DMS79 (cell line): ENCODE measurements around the gene NR3C1.

Source experiments
- DNase-seq: peaks from one replicate; lab custom pipeline; 2025; lab: John Stamatoyannopoulos, UW

NR3C1 gene

DNA sequence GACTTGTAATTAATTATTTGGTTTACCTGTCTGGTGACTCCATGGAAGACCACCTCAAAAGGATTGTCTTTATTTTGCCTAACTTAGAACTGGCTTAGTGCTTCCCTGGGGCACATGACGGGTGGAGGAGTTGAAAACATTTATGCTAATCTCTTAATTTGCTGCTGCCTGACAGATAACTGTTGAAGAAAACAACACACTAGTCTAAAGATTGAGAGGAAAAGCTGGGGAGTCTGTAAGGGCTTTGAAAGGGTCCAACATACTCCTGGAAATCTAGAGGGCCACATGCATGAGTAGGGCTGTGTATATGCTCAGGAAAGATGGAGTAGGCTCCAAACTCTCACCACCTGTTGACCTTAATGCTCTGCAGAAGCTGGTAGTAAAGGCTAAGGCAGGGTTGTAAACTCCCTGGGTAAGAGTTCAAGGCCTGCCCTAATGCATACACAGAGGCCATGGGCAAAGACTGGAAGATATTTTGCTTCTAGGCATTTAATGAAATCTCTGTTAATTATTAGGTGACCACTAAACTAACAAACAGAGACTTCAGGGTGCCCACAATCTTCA, 40.7 kb downstream of the NR3C1 start:
- DNase-seq, result no peak

DNA sequence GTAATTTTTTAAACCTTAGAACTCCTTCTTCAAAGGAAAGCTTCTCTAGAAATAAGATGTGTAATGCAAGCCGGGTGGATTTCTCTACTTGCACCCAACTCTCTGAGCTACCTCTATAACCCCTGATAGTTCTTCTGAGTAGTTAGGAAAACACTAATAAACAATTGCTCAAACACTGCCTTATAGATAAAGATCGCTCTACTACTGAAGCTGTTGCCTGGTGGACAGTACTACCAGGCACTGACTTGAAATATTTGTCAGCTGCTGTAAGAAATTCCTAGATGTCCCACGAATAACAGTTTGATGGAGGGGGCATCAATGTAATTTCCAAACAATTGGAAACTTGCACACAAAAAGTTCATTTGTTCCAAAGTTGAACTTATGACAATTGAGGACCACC, 42.0 kb downstream of the NR3C1 start:
- DNase-seq, result no peak

DNA sequence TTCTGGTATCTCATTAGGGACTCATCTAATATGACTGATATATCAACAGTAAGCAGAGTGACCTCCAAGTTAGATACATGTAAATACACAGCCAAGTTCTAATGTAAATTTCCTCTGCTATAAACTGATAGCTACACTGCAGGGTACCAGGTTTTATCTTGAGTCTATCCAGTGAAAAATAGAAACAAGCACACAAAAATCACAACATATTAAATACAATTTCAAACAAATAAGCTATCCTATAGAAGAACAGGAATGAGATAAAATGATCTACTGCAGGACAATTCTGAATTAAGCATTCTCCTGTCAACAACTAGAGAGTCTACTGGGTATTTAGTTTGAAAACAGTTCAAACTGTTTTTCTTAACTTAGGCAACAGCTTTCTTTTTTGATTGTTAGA, 42.7 kb downstream of the NR3C1 start:
- DNase-seq, result no peak

DNA sequence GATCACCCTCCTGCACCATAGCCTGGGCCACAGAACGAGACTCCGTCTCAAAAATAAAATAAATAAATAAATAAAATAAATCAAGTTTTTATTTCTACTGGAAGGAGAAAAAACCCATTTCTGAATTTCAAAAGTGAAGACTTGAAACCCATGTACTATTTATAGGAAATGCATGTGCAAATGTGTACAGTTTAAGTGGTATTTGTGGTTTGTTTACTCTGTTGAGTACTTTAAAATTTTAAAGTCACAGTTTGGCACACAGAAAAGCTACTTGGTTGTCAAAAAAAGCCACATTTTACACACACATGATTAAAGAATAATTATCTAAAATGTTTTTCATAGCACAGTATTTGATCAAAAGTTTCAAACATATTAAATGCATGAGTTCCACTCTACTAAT, 43.6 kb downstream of the NR3C1 start:
- no peak for DNase-seq

DNA sequence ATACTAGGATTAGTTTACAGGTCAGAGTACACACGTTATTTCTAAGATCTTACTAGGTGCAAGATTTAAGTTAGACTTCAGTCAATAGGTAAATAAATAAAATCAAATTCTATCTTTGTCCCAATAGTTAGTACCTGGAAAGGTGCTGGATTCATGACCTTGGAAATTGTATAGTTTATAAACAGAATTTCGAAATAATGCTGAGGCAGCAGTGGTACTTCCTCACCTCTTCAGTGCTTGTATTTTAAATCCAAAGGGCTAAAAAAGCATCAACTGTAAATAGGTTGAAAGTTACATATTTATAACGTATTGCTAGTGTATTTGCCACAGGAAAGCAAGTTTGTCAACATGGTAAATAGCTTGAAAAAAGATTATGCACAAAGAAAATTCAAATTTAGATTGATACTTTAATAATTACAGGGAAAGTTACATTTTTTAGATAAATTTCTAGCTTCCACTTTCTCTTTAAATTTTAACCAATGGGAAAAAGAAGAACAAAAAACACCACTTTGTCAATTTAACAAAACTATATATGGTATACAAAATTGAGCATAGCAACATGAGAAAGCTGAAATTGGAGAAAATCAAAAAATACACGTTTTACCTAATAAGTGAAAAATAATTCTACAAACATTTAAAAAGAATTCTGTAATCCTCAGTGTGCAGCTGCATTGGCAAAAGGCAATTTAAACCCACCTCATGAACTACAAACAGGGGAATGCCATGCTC, 46.5 kb downstream of the NR3C1 start:
- no peak for DNase-seq

DNA sequence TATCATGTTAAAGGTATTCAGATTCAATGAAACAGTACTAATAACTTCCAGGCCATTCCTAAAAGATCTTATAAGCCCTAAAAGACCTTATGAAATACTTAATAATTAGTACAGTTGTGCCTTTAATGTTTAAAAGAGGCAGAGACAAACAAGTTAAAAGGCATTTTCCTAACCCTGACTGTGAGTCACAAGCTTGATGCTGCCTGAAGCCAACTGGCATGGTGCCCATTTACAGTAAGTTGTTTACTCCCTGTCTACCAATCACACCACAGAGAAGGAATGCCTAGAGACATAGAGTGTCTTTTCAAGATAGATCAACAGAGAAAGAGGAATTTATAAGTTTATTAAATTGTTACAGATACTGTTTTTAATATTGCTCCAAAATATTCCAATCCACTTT, 47.8 kb downstream of the NR3C1 start:
- peak; percentile 43 for DNase-seq

DNA sequence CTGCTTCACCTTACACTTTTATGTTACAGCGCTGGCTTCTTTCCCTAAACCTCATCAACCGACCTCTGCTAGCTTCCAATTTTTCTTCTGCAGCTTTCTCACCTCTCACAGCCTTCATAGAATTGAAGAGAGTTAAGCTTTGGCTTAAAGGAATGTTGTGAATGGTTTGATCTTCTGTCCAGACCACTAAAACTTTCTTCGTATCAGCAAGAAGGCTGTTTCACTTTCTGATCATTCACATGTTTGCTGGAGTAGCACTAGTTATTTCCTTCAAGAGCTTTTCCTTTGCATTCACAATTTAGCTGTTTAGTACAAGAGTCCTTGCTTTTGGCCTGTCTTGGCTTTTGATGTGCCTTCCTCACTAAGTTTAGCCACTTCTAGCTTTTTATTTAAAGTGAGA, 49.5 kb downstream of the NR3C1 start:
- DNase-seq, result no peak

DNA sequence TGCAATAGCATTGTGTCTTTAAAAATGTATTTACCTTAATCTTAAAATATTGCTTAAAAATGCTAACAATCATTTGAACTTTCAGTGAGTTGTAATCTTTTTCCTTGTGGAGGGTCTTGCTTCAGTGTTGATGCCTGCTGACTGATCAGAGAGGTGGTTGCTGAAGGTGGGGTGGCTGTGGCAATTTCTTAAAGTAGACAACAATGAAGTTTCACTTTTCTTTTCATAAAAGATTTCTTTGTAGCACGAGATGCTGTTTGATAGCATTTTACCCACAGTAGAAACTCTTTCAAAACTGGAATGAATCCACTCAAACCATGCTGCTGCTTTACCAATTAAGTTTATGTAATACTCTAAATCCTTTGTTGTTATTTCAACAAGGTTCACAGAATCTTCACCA, 50.8 kb downstream of the NR3C1 start:
- no peak for DNase-seq

DNA sequence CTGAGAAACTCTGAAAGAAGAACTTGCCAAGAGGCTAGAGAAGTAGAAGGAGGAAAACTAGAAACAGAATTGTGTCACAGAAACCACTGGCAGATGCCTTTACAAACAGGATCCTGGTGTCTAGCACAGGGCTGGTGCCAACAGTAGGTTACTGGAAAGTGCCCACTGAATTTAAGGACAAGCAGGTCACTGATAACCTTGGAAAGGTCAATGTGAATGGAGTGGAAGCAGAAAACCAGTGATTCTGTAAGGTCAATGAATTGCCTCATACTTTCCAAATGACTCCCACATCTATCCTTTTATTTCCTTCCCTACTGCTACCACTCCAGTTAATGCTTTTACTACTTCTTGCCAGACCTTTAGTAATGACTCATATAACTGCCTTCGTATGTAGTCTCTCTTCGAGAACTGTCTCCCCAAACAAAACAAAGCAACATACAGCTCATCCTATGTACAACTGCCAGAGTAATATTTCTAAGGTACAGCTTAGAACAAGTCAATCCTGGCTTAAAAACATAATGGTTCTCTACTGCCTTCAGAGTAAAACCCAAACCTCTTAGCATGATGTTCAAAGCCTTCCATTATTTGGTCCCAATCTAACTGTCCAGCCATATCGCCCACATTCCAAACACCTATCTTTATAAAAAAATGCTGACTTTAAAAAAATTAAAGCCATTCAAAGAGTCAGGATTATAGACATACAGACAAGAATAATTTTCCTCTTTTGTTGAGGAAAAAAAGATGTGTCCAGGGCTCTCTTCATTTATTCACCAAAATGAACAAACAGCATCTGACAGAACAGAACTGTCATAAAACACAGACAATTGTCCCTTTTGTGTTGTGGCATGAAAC, 52.5 kb downstream of the NR3C1 start:
- DNase-seq, result no peak

DNA sequence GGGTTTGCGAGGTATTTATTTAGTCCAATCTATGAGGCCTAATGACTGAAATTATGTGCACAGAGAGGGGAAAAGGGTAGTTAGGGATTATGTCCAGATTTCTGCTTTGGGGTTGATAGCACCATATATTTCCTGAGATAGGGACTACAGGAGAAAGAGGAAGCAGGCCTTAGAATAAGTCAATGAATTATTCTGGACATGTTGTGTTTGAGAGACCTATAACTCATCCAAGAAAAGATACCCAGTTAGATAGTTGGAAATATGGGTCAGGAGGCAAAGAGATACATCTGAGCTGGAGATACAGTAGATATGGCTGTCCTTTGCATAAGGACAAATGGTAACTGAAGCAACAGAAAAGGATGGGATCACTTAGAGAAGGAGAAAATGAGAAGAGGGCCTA, 53.1 kb downstream of the NR3C1 start:
- no peak for DNase-seq

DNA sequence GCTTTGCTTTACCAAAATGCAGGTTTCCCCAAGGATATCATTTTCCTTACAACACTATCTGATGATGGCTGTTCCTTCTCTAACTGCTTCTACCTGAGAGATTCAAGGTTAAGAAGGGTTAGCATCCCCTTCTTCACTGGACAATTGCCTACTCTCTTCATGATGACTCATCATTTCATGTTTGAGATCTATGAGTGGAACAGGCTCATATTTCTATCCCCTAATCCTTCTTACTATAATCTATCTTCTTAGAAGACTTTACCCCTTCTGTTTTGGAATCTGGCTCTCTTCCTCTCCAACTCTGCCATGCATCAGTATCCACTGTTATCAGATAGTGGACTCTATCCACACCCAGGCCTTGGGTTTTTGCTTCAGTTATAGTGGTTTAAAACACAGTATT, 54.3 kb downstream of the NR3C1 start:
- no peak for DNase-seq

DNA sequence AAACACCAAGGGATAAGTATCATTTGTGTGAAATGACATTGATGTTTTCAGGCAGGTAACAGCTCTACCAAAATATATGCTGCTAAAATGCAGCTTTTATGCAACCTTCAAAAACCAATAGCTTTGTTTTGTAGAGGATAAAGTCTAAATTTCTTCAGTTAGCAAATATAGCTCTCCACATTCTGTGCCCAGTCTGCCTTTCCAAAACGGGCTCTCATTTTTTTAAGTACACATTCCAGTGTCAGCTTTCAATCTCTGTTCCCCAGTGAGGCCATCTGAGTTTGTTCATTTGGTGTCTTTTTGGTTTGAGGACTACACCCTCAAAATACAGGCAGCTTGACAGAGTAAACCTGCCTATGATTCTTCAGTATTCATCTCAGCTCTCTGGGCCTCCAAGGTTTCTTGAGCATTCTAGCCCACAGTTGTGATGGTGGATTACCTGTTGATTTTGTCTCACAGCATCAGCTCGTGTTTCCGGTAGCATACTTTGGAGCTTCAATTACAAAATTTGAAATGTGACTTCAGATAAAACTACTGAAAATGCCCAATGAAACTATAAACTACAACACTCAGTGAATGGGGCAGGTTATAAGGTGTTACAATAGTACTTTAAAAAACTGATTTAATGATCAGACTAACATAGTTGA, 55.7 kb downstream of the NR3C1 start:
- no peak for DNase-seq

DNA sequence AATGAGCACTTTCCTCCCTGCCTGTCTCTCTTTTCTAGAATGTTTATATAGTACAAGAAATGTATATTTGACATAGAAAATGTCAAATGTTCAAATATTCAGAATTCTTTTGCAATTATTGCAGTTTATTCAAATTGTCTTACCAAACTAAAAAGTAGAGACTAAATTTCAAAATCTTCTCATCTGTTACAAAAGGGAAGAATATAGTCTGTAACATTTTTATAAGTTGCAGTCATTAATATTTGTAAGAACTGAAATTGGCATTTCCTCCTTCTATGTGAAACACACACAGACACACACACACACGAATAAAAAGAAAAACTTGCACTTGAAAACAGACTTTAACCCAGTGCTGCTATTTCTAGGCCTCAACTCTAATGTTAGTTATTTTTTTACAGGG, 56.4 kb downstream of the NR3C1 start:
- no peak for DNase-seq

DNA sequence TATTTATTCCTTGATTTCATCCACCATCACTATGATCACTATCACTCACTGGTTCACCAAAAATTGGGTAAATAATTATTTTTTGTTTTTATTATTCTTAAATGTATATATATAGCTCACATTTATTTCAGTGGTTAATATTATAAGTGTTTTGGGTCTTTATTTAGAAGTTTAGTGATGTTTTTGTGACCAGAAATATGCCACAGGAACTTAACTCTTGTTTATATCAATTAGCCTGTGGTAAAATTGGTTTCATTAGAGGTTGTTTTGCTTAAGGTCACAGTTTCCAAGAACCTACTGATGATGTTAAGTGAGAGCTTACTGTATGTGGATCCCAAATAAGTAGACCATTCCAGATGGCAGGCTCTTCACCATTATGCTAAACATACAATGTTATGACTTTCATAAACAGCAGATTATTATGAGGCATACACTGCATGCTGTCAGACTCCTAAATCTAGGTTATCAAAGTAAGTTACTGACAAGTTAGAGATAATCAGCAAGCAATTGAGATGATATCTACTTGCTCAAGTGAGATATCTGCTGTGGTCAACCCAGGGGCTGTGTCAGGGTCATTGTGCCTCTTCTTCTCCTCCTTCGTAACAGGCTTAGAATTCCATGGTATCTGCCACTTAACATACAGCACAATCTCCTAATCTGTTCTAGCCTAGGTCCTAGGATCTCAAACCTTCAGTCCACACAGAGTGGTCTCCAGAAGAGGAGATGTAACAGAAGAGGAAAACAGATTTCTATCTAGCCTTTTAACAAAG, 57.6 kb downstream of the NR3C1 start:
- no peak for DNase-seq

DNA sequence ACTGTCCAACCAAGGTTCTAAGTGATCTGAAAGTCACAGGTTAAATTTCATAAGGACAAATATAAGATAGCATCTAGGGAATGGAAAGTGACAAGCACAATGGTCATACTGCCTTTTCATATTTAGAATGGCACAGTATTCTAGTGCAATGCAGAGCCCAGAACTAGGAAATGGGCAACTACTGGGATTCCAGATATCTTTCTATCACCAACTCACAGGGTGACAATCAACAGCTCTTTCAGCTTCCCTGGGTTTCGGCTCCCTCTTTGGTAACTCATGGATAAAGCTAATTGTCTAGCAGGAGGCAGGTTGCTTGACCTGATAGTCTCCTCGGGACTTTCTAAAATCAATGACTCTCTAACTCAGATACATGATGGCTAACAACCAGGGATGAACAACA, 60.4 kb downstream of the NR3C1 start:
- no peak for DNase-seq

DNA sequence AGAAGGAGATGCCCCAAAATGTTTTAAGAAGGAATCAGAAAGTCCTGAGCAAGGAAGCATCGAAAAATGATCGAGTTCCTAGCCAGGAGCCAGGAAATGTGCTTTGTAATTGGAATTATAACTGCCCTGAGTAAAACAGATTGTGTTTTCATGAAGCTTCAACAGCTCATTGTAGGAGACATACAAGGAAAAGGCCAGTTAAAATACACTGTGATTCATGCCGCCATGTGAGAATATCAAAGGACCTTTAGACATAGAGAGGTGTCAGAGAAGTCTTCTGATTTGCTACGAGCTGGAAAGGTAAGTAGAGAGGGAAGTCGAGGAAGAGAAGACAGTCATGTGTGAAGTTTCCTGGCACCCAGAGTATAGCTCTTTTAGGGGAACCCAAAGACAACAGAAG, 60.9 kb downstream of the NR3C1 start:
- no peak for DNase-seq

DNA sequence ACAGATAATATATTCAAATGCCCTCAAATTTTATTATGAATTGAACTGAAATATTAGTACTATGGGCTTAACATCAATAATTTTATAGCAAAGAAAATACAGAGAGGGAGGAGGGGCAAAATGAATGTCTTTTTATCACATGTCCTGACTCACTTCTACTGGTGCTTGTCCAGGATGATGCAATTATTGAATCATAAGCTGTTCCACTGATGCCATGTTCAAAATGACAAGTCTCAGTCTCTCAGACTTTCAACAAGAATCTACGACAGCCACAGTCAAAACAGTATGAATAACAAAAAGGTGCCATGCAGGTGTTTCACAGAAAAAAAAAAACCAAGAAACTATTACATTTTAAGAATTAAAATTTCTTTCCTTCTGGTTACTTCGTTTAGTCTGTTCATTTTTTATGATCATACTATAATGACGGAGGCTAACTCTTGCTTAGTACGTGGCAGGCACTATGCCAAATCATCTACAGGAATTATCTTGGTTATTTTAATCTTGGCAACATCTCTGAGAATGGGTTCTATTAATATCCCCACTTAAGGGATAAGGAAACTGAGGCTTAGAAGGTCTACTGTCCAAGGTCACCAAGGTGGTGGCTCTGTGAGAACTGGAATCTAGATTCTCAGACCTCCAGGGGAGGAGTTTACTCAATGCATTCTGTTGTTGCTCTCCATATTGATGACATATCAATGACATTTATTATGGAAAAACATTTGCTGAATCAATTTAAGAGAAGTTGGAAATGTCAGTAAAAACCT, 61.5 kb downstream of the NR3C1 start:
- no peak for DNase-seq

DNA sequence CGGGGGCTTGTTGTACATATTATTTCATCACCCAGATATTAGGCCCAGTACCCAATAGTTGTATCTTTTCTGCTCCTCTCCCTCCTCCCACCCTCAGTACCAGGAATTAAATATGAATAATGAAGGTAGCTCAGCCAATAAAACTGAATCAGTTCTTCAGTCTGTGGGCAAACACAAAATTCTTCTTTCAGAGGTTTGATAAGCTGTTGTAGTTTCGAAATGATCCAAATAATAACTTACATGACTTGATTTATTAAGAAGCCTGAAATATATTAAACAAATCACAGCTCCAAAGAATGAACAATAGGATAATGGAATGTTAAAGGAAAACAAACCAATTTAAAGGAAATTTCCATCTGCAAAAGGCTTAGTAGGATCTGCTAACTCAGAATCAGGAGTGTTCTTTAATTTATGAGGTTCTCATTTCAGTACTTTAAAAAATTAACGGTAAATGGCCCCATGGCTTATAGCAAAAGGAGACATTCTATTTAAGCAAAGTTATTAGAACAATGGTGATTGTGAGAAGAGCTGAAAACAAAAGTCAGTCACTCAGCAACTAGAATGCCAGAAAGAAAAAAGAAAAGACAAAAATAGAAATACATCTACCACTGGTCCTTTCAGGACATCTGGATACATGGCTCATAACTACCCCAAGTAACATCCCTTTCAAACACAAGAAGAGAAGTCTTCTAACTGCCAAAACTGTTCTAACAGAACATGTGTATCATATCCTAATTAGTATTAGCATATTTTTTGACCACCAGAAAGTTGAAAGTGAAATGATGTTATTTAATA, 62.4 kb downstream of the NR3C1 start:
- DNase-seq, result no peak

DNA sequence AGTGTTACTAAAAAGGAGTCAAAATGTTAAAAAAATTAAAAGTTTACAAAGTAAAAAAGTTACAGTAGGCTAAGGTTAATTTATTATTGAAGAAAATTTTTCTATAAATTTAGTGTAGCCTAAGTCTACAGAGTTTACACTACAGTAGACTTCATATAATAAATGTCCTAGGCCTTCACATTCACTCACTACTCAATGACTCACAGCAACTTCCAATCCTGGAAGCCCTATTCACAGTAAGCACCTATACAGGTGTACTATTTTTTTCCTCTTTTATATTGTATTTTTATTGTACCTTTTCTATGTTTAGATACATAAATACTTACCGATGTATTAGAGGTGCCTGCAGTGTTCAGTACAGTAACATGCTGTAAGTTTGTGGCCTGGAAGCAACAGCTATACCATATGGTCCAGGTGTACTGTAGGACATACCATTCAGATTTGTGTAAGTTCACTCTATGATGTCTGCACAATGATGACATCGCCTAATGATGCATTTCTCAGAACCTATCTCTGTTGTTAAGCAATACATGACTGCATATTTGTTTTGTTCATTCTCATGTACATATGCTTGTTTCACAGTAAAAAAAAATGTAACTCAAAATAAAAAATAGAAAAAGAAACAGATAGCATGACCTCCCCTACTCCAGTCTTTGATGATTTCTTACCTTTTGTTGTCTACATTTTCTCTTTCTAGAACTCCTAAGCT, 64.7 kb downstream of the NR3C1 start:
- DNase-seq, result no peak

DNA sequence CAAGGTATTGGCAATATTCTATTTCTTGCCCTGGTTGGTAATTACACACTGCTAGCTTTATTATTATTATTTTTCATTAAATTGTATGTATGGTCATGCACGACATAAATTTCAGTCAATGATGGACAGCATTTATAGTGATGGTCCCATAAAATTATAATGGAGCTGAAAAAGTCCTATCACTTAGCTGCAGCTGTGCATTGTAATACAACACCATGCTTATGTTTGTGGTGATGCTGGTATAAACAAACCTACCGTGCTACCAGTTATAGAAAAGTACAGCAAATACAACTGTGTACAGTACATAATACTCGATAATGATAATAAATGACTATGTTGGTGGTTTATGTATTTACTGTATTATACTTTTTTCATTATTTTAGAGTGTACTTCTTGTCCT, 65.5 kb downstream of the NR3C1 start:
- DNase-seq, result no peak
